Progenitor cell of endocrine pancreas (in vitro differentiated cells): ENCODE results near the gene COG5. TPM values are rescaled to one million over a fixed set of nuclear protein-coding genes. Genes with fewer than 3 reads are reported as not detected.

Experiments used
- DNase-seq: peaks from one replicate; pipeline ENCODE4 v3.0.0; 2021; ENCODE audit warnings: low spot score; ENCODE audit not compliant: unreplicated experiment
- H3K27ac Mint-ChIP-seq: 2 replicates; pipeline ENCODE4 v1.8.0; 2021; ENCODE audit warnings: mild to moderate bottlenecking, moderate library complexity, mixed read lengths
- H3K27me3 Mint-ChIP-seq: 2 replicates; pipeline ENCODE4 v1.8.0; 2021; ENCODE audit warnings: mixed read lengths
- H3K36me3 Mint-ChIP-seq: 2 replicates; pipeline ENCODE4 v1.8.0; 2022; ENCODE audit warnings: mixed read lengths; ENCODE audit not compliant: insufficient read depth
- H3K4me1 Mint-ChIP-seq: 2 replicates; pipeline ENCODE4 v1.8.0; 2021; ENCODE audit warnings: low read depth, mixed read lengths
- H3K4me3 Mint-ChIP-seq: 2 replicates; pipeline ENCODE4 v1.8.0; 2021; ENCODE audit warnings: low read depth, mild to moderate bottlenecking, moderate library complexity, mixed read lengths
- H3K9me3 Mint-ChIP-seq: 2 replicates; pipeline ENCODE4 v1.8.0; 2021; ENCODE audit warnings: low read depth, mixed read lengths
- CTCF ChIP-seq: fragments of 200-600 bp; sonication (generic); IDR thresholded peaks from one replicate; pipeline ENCODE4 v1.5.0; 2021; ENCODE audit warnings: antibody characterized with exemption, mild to moderate bottlenecking; ENCODE audit not compliant: unreplicated experiment
- total RNA-seq: library from RNA; stranded (reverse); gene quantifications from 2 replicates; pipeline ENCODE4 v1.2.1, GENCODE V29; 2021

COG5 gene
- total RNA-seq, 1 donor from 2014 or later, result 49.0 TPM

GRCh38 chr7:107186240-107186639 is 377.5 kb downstream of the COG5 start:
- no peak for DNase-seq
- TF ChIP-seq CTCF, result no peak
- Mint-ChIP-seq H3K4me3 (no peak overlapping the region), H3K27ac (no peak overlapping the region), H3K36me3 (peaks cover 29% of the 10 kb centered on the region), H3K4me1 (no peaks in the 10 kb centered on the region), H3K9me3 (no peaks in the 10 kb centered on the region), H3K27me3 (no peaks in the 10 kb centered on the region)

- no peak for TF ChIP-seq CTCF
- H3K27ac Mint-ChIP-seq, result no peak overlapping the region
- H3K4me3 Mint-ChIP-seq, result no peak overlapping the region
- H3K36me3 Mint-ChIP-seq, result peaks cover 33% of the 10 kb centered on the region
- no peaks in the 10 kb centered on the region for H3K9me3 Mint-ChIP-seq
- H3K27me3 Mint-ChIP-seq, result no peaks in the 10 kb centered on the region
- no peaks in the 10 kb centered on the region for H3K4me1 Mint-ChIP-seq
- no peak for DNase-seq
Observed at GRCh38 chr7:107185716-107186115, 378.0 kb downstream of the COG5 start.

- no peak for TF ChIP-seq CTCF
- Mint-ChIP-seq H3K9me3 (no peaks in the 10 kb centered on the region), H3K27me3 (no peaks in the 10 kb centered on the region), H3K27ac (no peak overlapping the region), H3K4me3 (no peak overlapping the region), H3K4me1 (no peaks in the 10 kb centered on the region), H3K36me3 (peaks cover 22% of the 10 kb centered on the region)
- DNase-seq, result no peak
Observed at GRCh38 chr7:107181172-107181571, 382.5 kb downstream of the COG5 start.

GRCh38 chr7:107180378-107180777 is 383.3 kb downstream of the COG5 start:
- Mint-ChIP-seq H3K27ac (no peak overlapping the region), H3K4me3 (no peak overlapping the region), H3K4me1 (no peaks in the 10 kb centered on the region), H3K9me3 (no peaks in the 10 kb centered on the region), H3K27me3 (no peaks in the 10 kb centered on the region), H3K36me3 (peaks cover 17% of the 10 kb centered on the region)
- no peak for TF ChIP-seq CTCF
- no peak for DNase-seq

- Mint-ChIP-seq H3K9me3 (no peaks in the 10 kb centered on the region), H3K4me1 (no peaks in the 10 kb centered on the region), H3K4me3 (no peak overlapping the region), H3K27ac (no peak overlapping the region), H3K36me3 (peaks cover 11% of the 10 kb centered on the region), H3K27me3 (no peaks in the 10 kb centered on the region)
- TF ChIP-seq CTCF, result no peak
- DNase-seq, result no peak
Observed at GRCh38 chr7:107179326-107180164, 384.2 kb downstream of the COG5 start.
